Duodenal mucosa (tissue), 2 donors: ENCODE data around the gene EFCAB13.

Experiments
- H3K27ac ChIP-seq: one replicate; pipeline ENCODE4 v1.7.0; 2013; ENCODE audit warnings: low read depth, low read length
- H3K27me3 ChIP-seq, 2 donors: one replicate each; pipeline ENCODE4 v1.7.0; 2013; ENCODE audit warnings: low read length in 2 of 2, control low read depth in 1 of 2; ENCODE audit not compliant: insufficient read depth in 2 of 2, control insufficient read depth in 1 of 2
- H3K36me3 ChIP-seq, 2 donors: one replicate each; pipeline ENCODE4 v1.7.0; 2013; ENCODE audit warnings: low read length in 2 of 2, control low read depth in 1 of 2; ENCODE audit not compliant: insufficient read depth in 2 of 2, control insufficient read depth in 1 of 2
- H3K4me1 ChIP-seq, 2 donors: one replicate each; pipeline ENCODE4 v1.7.0; 2013; ENCODE audit warnings: low read length in 2 of 2, control low read depth in 1 of 2; ENCODE audit not compliant: insufficient read depth in 2 of 2, control insufficient read depth in 1 of 2
- H3K4me3 ChIP-seq, 2 donors: one replicate each; pipeline ENCODE4 v1.7.0; 2013; ENCODE audit warnings: low read length in 2 of 2, low read depth in 1 of 2
- H3K9ac ChIP-seq, 2 donors: one replicate each; pipeline ENCODE4 v1.7.0; 2013; ENCODE audit warnings: low read length in 2 of 2, low read depth in 1 of 2
- H3K9me3 ChIP-seq, 2 donors: one replicate each; pipeline ENCODE4 v1.7.0; 2013; ENCODE audit warnings: low read length in 2 of 2, control low read depth in 1 of 2; ENCODE audit not compliant: control insufficient read depth in 1 of 2

The EFCAB13 gene

GRCh38 chr17:47281216-47281615 is 42.5 kb upstream of the EFCAB13 start:
- H3K9ac ChIP-seq, result no peak overlapping the region
- H3K27me3 ChIP-seq, result no peaks in the 10 kb centered on the region
- H3K9me3 ChIP-seq, result no peaks in the 10 kb centered on the region
- H3K4me1 ChIP-seq, result peaks cover 26% of the 10 kb centered on the region in 2 donors
- no peaks in the 10 kb centered on the region for H3K36me3 ChIP-seq
- H3K27ac ChIP-seq, result no peak overlapping the region
- no peak overlapping the region for H3K4me3 ChIP-seq

- Histone ChIP-seq H3K9me3 (no peaks in the 10 kb centered on the region), H3K9ac (no peak overlapping the region), H3K4me1 (peaks cover 11 to 12% of the 10 kb centered on the region in 2 donors), H3K36me3 (no peaks in the 10 kb centered on the region), H3K27me3 (no peaks in the 10 kb centered on the region), H3K27ac (no peak overlapping the region), H3K4me3 (no peak overlapping the region)
Measured at GRCh38 chr17:47285003-47285402, 38.8 kb upstream of the EFCAB13 start.

GRCh38 chr17:47286198-47286914 is 37.4 kb upstream of the EFCAB13 start:
- Histone ChIP-seq H3K9ac (no peak overlapping the region), H3K4me1 (peaks cover 6 to 12% of the 10 kb centered on the region in 2 donors), H3K27me3 (no peaks in the 10 kb centered on the region), H3K4me3 (no peak overlapping the region), H3K9me3 (no peaks in the 10 kb centered on the region), H3K36me3 (no peaks in the 10 kb centered on the region), H3K27ac (no peak overlapping the region)

GRCh38 chr17:47287068-47287467 is 36.7 kb upstream of the EFCAB13 start:
- no peaks in the 10 kb centered on the region for H3K27me3 ChIP-seq
- H3K4me1 ChIP-seq, result peaks cover 6 to 12% of the 10 kb centered on the region in 2 donors
- no peak overlapping the region for H3K9ac ChIP-seq
- H3K9me3 ChIP-seq, result no peaks in the 10 kb centered on the region
- no peaks in the 10 kb centered on the region for H3K36me3 ChIP-seq
- no peak overlapping the region for H3K27ac ChIP-seq
- no peak overlapping the region for H3K4me3 ChIP-seq

- Histone ChIP-seq H3K27me3 (no peaks in the 10 kb centered on the region), H3K4me1 (peaks cover 6 to 12% of the 10 kb centered on the region in 2 donors), H3K9ac (no peak overlapping the region), H3K27ac (no peak overlapping the region), H3K9me3 (no peaks in the 10 kb centered on the region), H3K36me3 (no peaks in the 10 kb centered on the region), H3K4me3 (no peak overlapping the region)
Measured at GRCh38 chr17:47287639-47288038, 36.1 kb upstream of the EFCAB13 start.

GRCh38 chr17:47288531-47289116 is 35.1 kb upstream of the EFCAB13 start:
- Histone ChIP-seq H3K27me3 (no peaks in the 10 kb centered on the region), H3K36me3 (no peaks in the 10 kb centered on the region), H3K9me3 (no peaks in the 10 kb centered on the region), H3K9ac (no peak overlapping the region), H3K27ac (no peak overlapping the region), H3K4me1 (peaks cover 6 to 12% of the 10 kb centered on the region in 2 donors), H3K4me3 (no peak overlapping the region)

- Histone ChIP-seq H3K9me3 (no peaks in the 10 kb centered on the region), H3K27ac (no peak overlapping the region), H3K4me1 (peaks cover 9 to 15% of the 10 kb centered on the region in 2 donors), H3K9ac (no peak overlapping the region), H3K36me3 (no peaks in the 10 kb centered on the region), H3K27me3 (no peaks in the 10 kb centered on the region), H3K4me3 (no peak overlapping the region)
Measured at GRCh38 chr17:47289302-47289701, 34.5 kb upstream of the EFCAB13 start.

GRCh38 chr17:47290870-47291241 is 32.9 kb upstream of the EFCAB13 start:
- Histone ChIP-seq H3K4me3 (no peak overlapping the region), H3K4me1 (peaks cover 15 to 24% of the 10 kb centered on the region in 2 donors), H3K27ac (no peak overlapping the region), H3K9ac (no peak overlapping the region), H3K36me3 (no peaks in the 10 kb centered on the region), H3K9me3 (no peaks in the 10 kb centered on the region), H3K27me3 (no peaks in the 10 kb centered on the region)

- H3K36me3 ChIP-seq, result no peaks in the 10 kb centered on the region
- no peaks in the 10 kb centered on the region for H3K27me3 ChIP-seq
- H3K4me3 ChIP-seq, result no peak overlapping the region
- no peak overlapping the region for H3K27ac ChIP-seq
- no peaks in the 10 kb centered on the region for H3K9me3 ChIP-seq
- peaks cover 15 to 24% of the 10 kb centered on the region in 2 donors for H3K4me1 ChIP-seq
- no peak overlapping the region for H3K9ac ChIP-seq
Measured at GRCh38 chr17:47291242-47291873, 32.4 kb upstream of the EFCAB13 start.

- Histone ChIP-seq H3K4me1 (peaks cover 15 to 24% of the 10 kb centered on the region in 2 donors), H3K9ac (no peak overlapping the region), H3K36me3 (no peaks in the 10 kb centered on the region), H3K27me3 (no peaks in the 10 kb centered on the region), H3K27ac (no peak overlapping the region), H3K9me3 (no peaks in the 10 kb centered on the region), H3K4me3 (no peak overlapping the region)
Measured at GRCh38 chr17:47292206-47292605, 31.5 kb upstream of the EFCAB13 start.
